ENCODE measurements around the gene BMI1. TPM values are rescaled to one million over a fixed set of nuclear protein-coding genes. Genes with fewer than 3 reads are reported as not detected.

Gene BMI1
- total RNA-seq, 1 experiment from 2014 or later, result 81.1 TPM

- TF ChIP-seq, protein P1, sequence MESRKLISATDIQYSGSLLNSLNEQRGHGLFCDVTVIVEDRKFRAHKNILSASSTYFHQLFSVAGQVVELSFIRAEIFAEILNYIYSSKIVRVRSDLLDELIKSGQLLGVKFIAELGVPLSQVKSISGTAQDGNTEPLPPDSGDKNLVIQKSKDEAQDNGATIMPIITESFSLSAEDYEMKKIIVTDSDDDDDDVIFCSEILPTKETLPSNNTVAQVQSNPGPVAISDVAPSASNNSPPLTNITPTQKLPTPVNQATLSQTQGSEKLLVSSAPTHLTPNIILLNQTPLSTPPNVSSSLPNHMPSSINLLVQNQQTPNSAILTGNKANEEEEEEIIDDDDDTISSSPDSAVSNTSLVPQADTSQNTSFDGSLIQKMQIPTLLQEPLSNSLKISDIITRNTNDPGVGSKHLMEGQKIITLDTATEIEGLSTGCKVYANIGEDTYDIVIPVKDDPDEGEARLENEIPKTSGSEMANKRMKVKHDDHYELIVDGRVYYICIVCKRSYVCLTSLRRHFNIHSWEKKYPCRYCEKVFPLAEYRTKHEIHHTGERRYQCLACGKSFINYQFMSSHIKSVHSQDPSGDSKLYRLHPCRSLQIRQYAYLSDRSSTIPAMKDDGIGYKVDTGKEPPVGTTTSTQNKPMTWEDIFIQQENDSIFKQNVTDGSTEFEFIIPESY (IDR thresholded peaks at IDR 0.05; ENCODE audit: extremely low read depth, insufficient replicate concordance, low read length), result no peak
- TF ChIP-seq JUND (IDR thresholded peaks at IDR 0.05) (no peak), EGR1 (IDR thresholded peaks at IDR 0.05; ENCODE audit: low read depth) (no peak), SRF (IDR thresholded peaks at IDR 0.05; ENCODE audit: low read depth) (no peak), ZFX (IDR thresholded peaks at IDR 0.05) (peak; percentile 29; the same call in 1 of the 2 replicates), RAD21 (IDR thresholded peaks at IDR 0.05; ENCODE audit: low read depth) (0 out of 2 replicates have a peak, but pooled peaks have one; percentile 17)
Observed at GRCh38 chr10:22316286-22317075, 4.4 kb upstream of the BMI1 start, which contains the start of gene COMMD3 (continued).

DNA sequence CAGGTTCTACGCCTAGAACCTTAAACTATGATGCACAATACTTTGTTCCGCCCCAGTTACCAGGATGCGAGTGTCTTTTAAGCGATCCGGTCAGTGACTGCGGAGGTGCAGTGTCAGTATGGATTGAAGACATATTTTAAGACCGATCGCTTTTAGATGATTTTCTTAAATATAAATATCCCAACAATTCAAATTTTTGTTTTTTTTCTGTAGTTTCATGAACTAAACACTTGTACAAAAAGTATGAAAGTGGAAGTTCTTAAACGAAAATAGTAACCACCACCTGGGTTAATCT, 3.9 kb upstream of the BMI1 start:
- DNase-seq (ENCODE audit: low read depth, low spot score) (no peak), ATAC-seq (no peak)
- Histone ChIP-seq H3K9ac (ENCODE audit: low read length) (peak overlapping the region; percentile 76), H3K4me1 (ENCODE audit: control insufficient read depth in 1 of 2, insufficient read depth in 2 of 2, low read length in 2 of 2) (peaks cover 6 to 32% of the 10 kb centered on the region in 2 experiments; a peak in 3 of 4 replicates), H3K4me2 (ENCODE audit: low read length) (peak overlapping the region; percentile 88), H3K36me3 (ENCODE audit: control insufficient read depth in 1 of 2, insufficient read depth in 2 of 2, low read length in 2 of 2) (no peaks in the 10 kb centered on the region), H3K27me3 (ENCODE audit: insufficient read depth, low read length) (peaks cover 2% of the 10 kb centered on the region; the same call in 1 of the 2 replicates), H3K4me3 (replicated peaks in 1 of 2; ENCODE audit: low read depth in 1 of 2, low read length in 2 of 2) (peak overlapping the region; percentile 80 to 85), H4K20me1 (ENCODE audit: insufficient read depth) (no peaks in the 10 kb centered on the region), H3K79me2 (ENCODE audit: insufficient read depth, low read length) (peaks cover 17% of the 10 kb centered on the region; the same call in 1 of the 2 replicates), H3K9me3 (ENCODE audit: control insufficient read depth in 1 of 2, insufficient read depth in 1 of 2, low read depth in 1 of 2, low read length in 2 of 2) (no peaks in the 10 kb centered on the region), H3K9me2 (ENCODE audit: insufficient read depth) (no peaks in the 10 kb centered on the region), H2AFZ (ENCODE audit: low read depth, low read length, poor library complexity, severe bottlenecking) (no peak overlapping the region), H3K27ac (ENCODE audit: low read depth, low read length) (peak overlapping the region; percentile 60)
- CTCF ChIA-PET, result no interaction called here
- RAD21 ChIA-PET (ENCODE audit: low non-redundant PET in 1 of 2, low total read pairs in 2 of 2, uncharacterized antibody in 2 of 2, unreplicated experiment in 2 of 2), result interaction anchor here in 1 of 2 experiments (1.3 kb wide), 1 partner anchor 23 kb away, joined by 3 read pairs; no protein-coding TSS in a partner anchor
- POLR2A ChIA-PET, result no interaction called here
- TSS peak; percentile 44 for BruUV-seq (replicated peaks)
- intact Hi-C loops (cut with micrococcal nuclease), result loop anchor here (5.0 kb wide), 1 partner anchor 110 kb away; no protein-coding TSS in a partner anchor
- TF ChIP-seq ELF1 (IDR thresholded peaks at IDR 0.05; ENCODE audit: borderline replicate concordance, low read depth) (no peak), EGR1 (IDR thresholded peaks at IDR 0.05; ENCODE audit: low read depth) (no peak), CEBPB (IDR thresholded peaks at IDR 0.05; ENCODE audit: low read depth) (no peak), EZH2phosphoT487 (IDR thresholded peaks at IDR 0.05; ENCODE audit: borderline replicate concordance) (no peak), POLR2AphosphoS5 (IDR thresholded peaks at IDR 0.05; ENCODE audit: low read depth, low read length) (no peak), JUND (IDR thresholded peaks at IDR 0.05) (no peak), FOSL1 (IDR thresholded peaks at IDR 0.05; ENCODE audit: low read depth) (no peak), YY1 (IDR thresholded peaks at IDR 0.05; ENCODE audit: extremely low read depth, insufficient replicate concordance, low read depth, low read length) (no peak), SP1 (IDR thresholded peaks at IDR 0.05; ENCODE audit: low read depth) (no peak), SIN3A (IDR thresholded peaks at IDR 0.05; ENCODE audit: low read depth) (no peak), POLR2A (IDR thresholded peaks at IDR 0.05; ENCODE audit: borderline replicate concordance, extremely low read depth, insufficient read depth, insufficient read length) (no peak), ZNF274 (IDR thresholded peaks at IDR 0.05; ENCODE audit: low read depth, low read length) (no peak), TCF7L2 (IDR thresholded peaks at IDR 0.05; ENCODE audit: borderline replicate concordance, extremely low read depth, insufficient read depth, insufficient read length) (no peak)
- TF ChIP-seq, protein P2, sequence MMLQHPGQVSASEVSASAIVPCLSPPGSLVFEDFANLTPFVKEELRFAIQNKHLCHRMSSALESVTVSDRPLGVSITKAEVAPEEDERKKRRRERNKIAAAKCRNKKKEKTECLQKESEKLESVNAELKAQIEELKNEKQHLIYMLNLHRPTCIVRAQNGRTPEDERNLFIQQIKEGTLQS (IDR thresholded peaks at IDR 0.05), result no peak
- TF ChIP-seq, protein P3, sequence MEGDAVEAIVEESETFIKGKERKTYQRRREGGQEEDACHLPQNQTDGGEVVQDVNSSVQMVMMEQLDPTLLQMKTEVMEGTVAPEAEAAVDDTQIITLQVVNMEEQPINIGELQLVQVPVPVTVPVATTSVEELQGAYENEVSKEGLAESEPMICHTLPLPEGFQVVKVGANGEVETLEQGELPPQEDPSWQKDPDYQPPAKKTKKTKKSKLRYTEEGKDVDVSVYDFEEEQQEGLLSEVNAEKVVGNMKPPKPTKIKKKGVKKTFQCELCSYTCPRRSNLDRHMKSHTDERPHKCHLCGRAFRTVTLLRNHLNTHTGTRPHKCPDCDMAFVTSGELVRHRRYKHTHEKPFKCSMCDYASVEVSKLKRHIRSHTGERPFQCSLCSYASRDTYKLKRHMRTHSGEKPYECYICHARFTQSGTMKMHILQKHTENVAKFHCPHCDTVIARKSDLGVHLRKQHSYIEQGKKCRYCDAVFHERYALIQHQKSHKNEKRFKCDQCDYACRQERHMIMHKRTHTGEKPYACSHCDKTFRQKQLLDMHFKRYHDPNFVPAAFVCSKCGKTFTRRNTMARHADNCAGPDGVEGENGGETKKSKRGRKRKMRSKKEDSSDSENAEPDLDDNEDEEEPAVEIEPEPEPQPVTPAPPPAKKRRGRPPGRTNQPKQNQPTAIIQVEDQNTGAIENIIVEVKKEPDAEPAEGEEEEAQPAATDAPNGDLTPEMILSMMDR (IDR thresholded peaks at IDR 0.05 in 2 of 3, conservative IDR thresholded peaks at IDR 0.05 in 1 of 3; ENCODE audit: borderline replicate concordance in 1 of 3, insufficient read depth in 1 of 3, low read depth in 2 of 3, low read length in 2 of 3), result no peak
- TF ChIP-seq, protein P1 (IDR thresholded peaks at IDR 0.05; ENCODE audit: extremely low read depth, insufficient replicate concordance, low read length), result no peak
